HCT116 (cell line): Measurements from ENCODE around the gene MGAM2. TPM values are rescaled to one million over a fixed set of nuclear protein-coding genes. Genes with fewer than 3 reads are reported as not detected.

Experiments
- ATAC-seq: fragments of 200-7000 bp; cut with Tn5 transposase; 2 replicates; pipeline ENCODE4 v1.9.1; 2020; ENCODE audit warnings: mild to moderate bottlenecking, moderate library complexity
- BruUV-seq: library from RNA; stranded (reverse); fragments of 400-500 nt; replicated peaks from 2 replicates; lab custom pipeline; 2021; lab: Mats Ljungman, UMichigan
- CTCF ChIA-PET: fragments of 300-600 bp; sonication (Branson Sonifier 250); formaldehyde crosslinking; loops from one replicate; lab custom pipeline; 2021; ENCODE audit warnings: antibody characterized with exemption; lab: Charles Lee
- POLR2A ChIA-PET: fragments of 300-600, 350-600 bp; sonication (Branson Sonifier 250); formaldehyde crosslinking; loops from one replicate; lab custom pipeline; 2021; ENCODE audit warnings: antibody characterized with exemption; lab: Charles Lee
- RAD21 ChIA-PET, 2 experiments: fragments of 300-600 bp; sonication (Branson Sonifier 250); formaldehyde crosslinking; loops; one replicate each; lab custom pipeline; 2023; ENCODE audit warnings: low total read pairs in 2 of 2; ENCODE audit not compliant: uncharacterized antibody in 2 of 2, unreplicated experiment in 2 of 2, low non-redundant PET in 1 of 2; lab: Charles Lee
- DNase-seq: peaks from one replicate; pipeline ENCODE4 v3.0.0-alpha.2; 2010; ENCODE audit warnings: low read depth, low spot score
- H2AFZ ChIP-seq: fragments of 200-600 bp; shearing (Covaris generic), sonication (generic); 2 replicates; pipeline ENCODE4 v1.6.1; 2017; ENCODE audit warnings: low read depth, mixed run types, mixed read lengths, antibody characterized with exemption, low read length; ENCODE audit not compliant: poor library complexity, severe bottlenecking
- H3K27ac ChIP-seq: 2 replicates; pipeline ENCODE4 v1.5.1; 2012; ENCODE audit warnings: low read depth, low read length
- H3K27me3 ChIP-seq: fragments of 200-600 bp; sonication (generic); 2 replicates; pipeline ENCODE4 v1.6.1; 2016; ENCODE audit warnings: mixed run types, low read length, mixed read lengths; ENCODE audit not compliant: insufficient read depth
- H3K36me3 ChIP-seq, 2 experiments: fragments of 200-500 bp in 1 of 2; fragments of 200-600 bp in 1 of 2; sonication (Bioruptor generic) in 1 of 2; sonication (generic) in 1 of 2; 2 replicates each; pipeline versions ENCODE4 v1.5.1 to v1.6.1; 2014 to 2016; ENCODE audit warnings: low read length in 2 of 2, inconsistent platforms in 1 of 2, mixed read lengths in 1 of 2, mixed run types in 1 of 2; ENCODE audit not compliant: insufficient read depth in 2 of 2, control insufficient read depth in 1 of 2
- H3K4me1 ChIP-seq, 2 experiments: fragments of 200-600 bp in 1 of 2; sonication (generic) in 1 of 2; 2 replicates each; pipeline versions ENCODE4 v1.5.1 to v1.6.1; 2012 to 2017; ENCODE audit warnings: low read length in 2 of 2, inconsistent platforms in 1 of 2, mild to moderate bottlenecking in 1 of 2, mixed read lengths in 1 of 2, mixed run types in 1 of 2, moderate library complexity in 1 of 2; ENCODE audit not compliant: insufficient read depth in 2 of 2, control insufficient read depth in 1 of 2
- H3K4me2 ChIP-seq: fragments of 200-600 bp; sonication (generic); 2 replicates; pipeline ENCODE4 v1.6.1; 2017; ENCODE audit warnings: mixed run types, low read length, mixed read lengths
- H3K4me3 ChIP-seq, 2 experiments: fragments of 200-600 bp in 1 of 2; sonication (generic) in 1 of 2; replicated peaks in 1 of 2; 2 replicates each; pipeline ENCODE4 v1.5.1; 2011 to 2016; ENCODE audit warnings: low read length in 2 of 2, control low read depth in 1 of 2, low read depth in 1 of 2, mild to moderate bottlenecking in 1 of 2, mixed read lengths in 1 of 2, mixed run types in 1 of 2
- H3K79me2 ChIP-seq: fragments of 200-600 bp; sonication (generic); 2 replicates; pipeline ENCODE4 v1.6.1; 2017; ENCODE audit warnings: mild to moderate bottlenecking, mixed run types, low read length, moderate library complexity, mixed read lengths; ENCODE audit not compliant: insufficient read depth
- H3K9ac ChIP-seq: fragments of 200-600 bp; sonication (generic); 2 replicates; pipeline ENCODE4 v1.6.1; 2016; ENCODE audit warnings: low read length, mixed read lengths
- H3K9me2 ChIP-seq: fragments of 200-600 bp; sonication (generic), shearing (Covaris generic); 2 replicates; pipeline ENCODE4 v1.6.1; 2017; ENCODE audit warnings: mixed run types, mild to moderate bottlenecking, moderate library complexity; ENCODE audit not compliant: insufficient read depth
- H3K9me3 ChIP-seq, 2 experiments: fragments of 200-500 bp in 1 of 2; fragments of 200-600 bp in 1 of 2; sonication (Bioruptor generic) in 1 of 2; sonication (generic) in 1 of 2; 2 replicates each; pipeline ENCODE4 v1.6.1; 2014 to 2017; ENCODE audit warnings: low read length in 2 of 2, mixed read lengths in 2 of 2, inconsistent platforms in 1 of 2, low read depth in 1 of 2, mild to moderate bottlenecking in 1 of 2, mixed run types in 1 of 2, moderate library complexity in 1 of 2; ENCODE audit not compliant: control insufficient read depth in 1 of 2, insufficient read depth in 1 of 2
- H4K20me1 ChIP-seq: fragments of 200-600 bp; sonication (generic), shearing (Covaris generic); 2 replicates; pipeline ENCODE4 v1.6.1; 2017; ENCODE audit warnings: mixed run types, mild to moderate bottlenecking, moderate library complexity; ENCODE audit not compliant: insufficient read depth
- ATF3 ChIP-seq: IDR thresholded peaks from 2 replicates; pipeline ENCODE4 v1.6.1; 2012
- CEBPB ChIP-seq: IDR thresholded peaks from 2 replicates; pipeline ENCODE4 v1.6.1; 2012; ENCODE audit warnings: low read depth
- ELF1 ChIP-seq: IDR thresholded peaks from 2 replicates; pipeline ENCODE4 v1.6.1; 2012; ENCODE audit warnings: low read depth, borderline replicate concordance
- FOSL1 ChIP-seq: IDR thresholded peaks from 2 replicates; pipeline ENCODE4 v1.6.1; 2012; ENCODE audit warnings: low read depth
- JUND ChIP-seq: IDR thresholded peaks from 2 replicates; pipeline ENCODE4 v1.6.1; 2012
- MAX ChIP-seq: IDR thresholded peaks from 2 replicates; pipeline ENCODE4 v1.6.1; 2012
- RAD21 ChIP-seq: IDR thresholded peaks from 2 replicates; pipeline ENCODE4 v1.6.1; 2012; ENCODE audit warnings: low read depth, mild to moderate bottlenecking
- SIN3A ChIP-seq: IDR thresholded peaks from 2 replicates; pipeline ENCODE4 v1.6.1; 2012; ENCODE audit warnings: low read depth
- SP1 ChIP-seq: IDR thresholded peaks from 2 replicates; pipeline ENCODE4 v1.6.1; 2012; ENCODE audit warnings: low read depth
- SRF ChIP-seq: IDR thresholded peaks from 2 replicates; pipeline ENCODE4 v1.6.1; 2012; ENCODE audit warnings: low read depth
- TCF7L2 ChIP-seq: IDR thresholded peaks from 2 replicates; pipeline ENCODE4 v1.7.0; 2011; ENCODE audit warnings: borderline replicate concordance, inconsistent platforms; ENCODE audit not compliant: insufficient read depth, insufficient read length; ENCODE audit errors: extremely low read depth
- YY1 ChIP-seq: IDR thresholded peaks from 2 replicates; pipeline ENCODE4 v1.6.1; 2011; ENCODE audit warnings: low read length, low read depth, moderate library complexity, mild to moderate bottlenecking; ENCODE audit not compliant: insufficient replicate concordance; ENCODE audit errors: extremely low read depth
- ZBTB33 ChIP-seq: IDR thresholded peaks from 2 replicates; pipeline ENCODE4 v1.6.1; 2011; ENCODE audit warnings: mild to moderate bottlenecking, low read length, moderate library complexity; ENCODE audit not compliant: insufficient replicate concordance; ENCODE audit errors: extremely low read depth
- ZFX ChIP-seq: fragments of 450-650 bp; IDR thresholded peaks from 2 replicates; pipeline ENCODE4 v1.6.1; 2017
- ZNF274 ChIP-seq: fragments of 200-500 bp; sonication (Bioruptor generic); IDR thresholded peaks from 2 replicates; pipeline ENCODE4 v1.6.1; 2014; ENCODE audit warnings: mild to moderate bottlenecking, low read depth, low read length, inconsistent platforms
- intact Hi-C: fragments of 100-400 bp; cut with micrococcal nuclease; formaldehyde crosslinking; loops from 2 replicates; pipeline ENCODE4 v1.10.0; 2022
- total RNA-seq: library from RNA; stranded (reverse); gene quantifications from one replicate; pipeline ENCODE4 v1.2.1, GENCODE V29; 2021; ENCODE audit not compliant: unreplicated experiment

The MGAM2 gene
- total RNA-seq, 1 experiment from 2014 or later, result 0.05 TPM

- CTCF ChIA-PET, result interaction anchor here (1.5 kb wide), 1 partner anchor 13 kb away, joined by 4 read pairs; no protein-coding TSS in a partner anchor
Measured at GRCh38 chr7:142140401-142140959, 29.0 kb downstream of the MGAM2 start.

GRCh38 chr7:142142702-142143101, 31.2 kb downstream of the MGAM2 start:
- intact Hi-C loops, result no loop called here
- POLR2A ChIA-PET, result no interaction called here

More at GRCh38 chr7:142140401-142140959, 29.0 kb downstream of the MGAM2 start:
- ChIA-PET POLR2A (no interaction called here), RAD21 (no interaction called here)
- no TSS peak for BruUV-seq
- Histone ChIP-seq H3K36me3 (no peaks in the 10 kb centered on the region), H3K4me1 (no peaks in the 10 kb centered on the region), H4K20me1 (no peaks in the 10 kb centered on the region), H3K27me3 (peaks cover 7% of the 10 kb centered on the region; the same call in 1 of the 2 replicates), H3K9me2 (no peaks in the 10 kb centered on the region), H3K9ac (no peak overlapping the region), H3K4me3 (no peak overlapping the region), H3K79me2 (no peaks in the 10 kb centered on the region), H3K9me3 (no peaks in the 10 kb centered on the region), H3K4me2 (no peak overlapping the region), H3K27ac (no peak overlapping the region), H2AFZ (no peak overlapping the region)
- intact Hi-C loops, result no loop called here
- DNase-seq (no peak), ATAC-seq (no peak)
- TF ChIP-seq MAX (no peak), JUND (no peak), CEBPB (no peak), ATF3 (no peak), TCF7L2 (no peak), SP1 (no peak), ELF1 (no peak), RAD21 (no peak), SRF (no peak), ZNF274 (no peak), YY1 (no peak)

More at GRCh38 chr7:142142702-142143101, 31.2 kb downstream of the MGAM2 start:
- Histone ChIP-seq H3K9me3 (no peaks in the 10 kb centered on the region), H3K4me2 (no peak overlapping the region), H3K27me3 (peaks cover 7% of the 10 kb centered on the region; the same call in 1 of the 2 replicates), H3K4me1 (no peaks in the 10 kb centered on the region), H3K79me2 (no peaks in the 10 kb centered on the region), H3K27ac (no peak overlapping the region), H3K9ac (no peak overlapping the region), H4K20me1 (no peaks in the 10 kb centered on the region), H3K36me3 (no peaks in the 10 kb centered on the region), H3K4me3 (no peak overlapping the region), H3K9me2 (no peaks in the 10 kb centered on the region)
- BruUV-seq, result no TSS peak
- DNase-seq (no peak), ATAC-seq (no peak)
- RAD21 ChIA-PET, result no interaction called here
- CTCF ChIA-PET, result no interaction called here
- no peak for TF ChIP-seq YY1
- no peak for TF ChIP-seq MAX
- TF ChIP-seq SIN3A, result no peak
- no peak for TF ChIP-seq FOSL1
- no peak for TF ChIP-seq ZBTB33
- TF ChIP-seq ZFX, result no peak
- no peak for TF ChIP-seq SP1
- TF ChIP-seq TCF7L2, result no peak
- no peak for TF ChIP-seq ZNF274
- TF ChIP-seq, all 23 proteins: peak for 0
- no peak overlapping the region for H2AFZ ChIP-seq
